ENCODE data around the gene QRICH2. TPM values are rescaled to one million over a fixed set of nuclear protein-coding genes. Genes with fewer than 3 reads are reported as not detected.
"Not testable (repeated sequence)": the region's sequence is repeated elsewhere in the genome, so short reads cannot be mapped to it uniquely, and the experiment has no call there.

QRICH2 gene
- total RNA-seq, 2 experiments from 2014 or later = 7.2 to 9.4 TPM

GRCh38 chr17:76225373-76226086 is 82.5 kb downstream of the QRICH2 start:
- H3K79me2 ChIP-seq (ENCODE audit: insufficient read depth, low read depth, low read length); intact Hi-C loops (cut with micrococcal nuclease; ENCODE audit: unreplicated experiment); H3K27ac ChIP-seq (ENCODE audit: low read depth, low read length, poor library complexity, severe bottlenecking); H3K4me2 ChIP-seq (ENCODE audit: low read length); H3K36me3 ChIP-seq (ENCODE audit: insufficient read depth, low read length); H3K9me3 ChIP-seq (ENCODE audit: low read length); H2AFZ ChIP-seq (ENCODE audit: low read length); CTCF ChIA-PET (ENCODE audit: unreplicated experiment); H3K4me1 ChIP-seq (ENCODE audit: insufficient read depth, low read length, poor library complexity, severe bottlenecking); H3K9me2 ChIP-seq (ENCODE audit: insufficient read depth, low read length); DNase-seq (ENCODE audit: low spot score); BruUV-seq (replicated peaks); H3K4me3 ChIP-seq (ENCODE audit: low read depth, low read length, poor library complexity, severe bottlenecking); H4K20me1 ChIP-seq (ENCODE audit: insufficient read depth, low read length): not testable (repeated sequence)
- POLR2A ChIA-PET = interaction anchor here (0.5 kb wide), 1 partner anchor 37 kb away, joined by 3 read pairs; no protein-coding TSS in a partner anchor

Small RNA genes lying within 50 kb of the gene (small RNA-seq; reads per million reads assigned to genes)
- gene RF00019 (not detected), gene RNU6-24P (not detected)

Other genes starting within 250 kb of the QRICH2 start
- 53.5 and 54.0 TPM in 2 replicates for gene SRP68, start 235.8 kb downstream of the QRICH2 start, total RNA-seq (2014; rRNA removed; shearing (Covaris generic))
- 199 and 200 TPM in 2 replicates for gene SRP68, start 235.8 kb downstream of the QRICH2 start, total RNA-seq (2022)
- gene GALR2, start 233.5 kb downstream of the QRICH2 start, total RNA-seq (2014; rRNA removed; shearing (Covaris generic)) = not detected in 2 replicates
- gene GALR2, start 233.5 kb downstream of the QRICH2 start, total RNA-seq (2022) = 0.63 TPM in 1 of 2 replicates, not detected in the other
- gene ZACN, start 229.1 kb downstream of the QRICH2 start, total RNA-seq (2014; rRNA removed; shearing (Covaris generic)) = 0.76 TPM in 1 of 2 replicates, not detected in the other
- 0.33 and 1.2 TPM in 2 replicates for gene ZACN, start 229.1 kb downstream of the QRICH2 start, total RNA-seq (2022)
- gene EXOC7, start 204.5 kb downstream of the QRICH2 start, total RNA-seq (2014; rRNA removed; shearing (Covaris generic)) = 118 and 122 TPM in 2 replicates
- gene EXOC7, start 204.5 kb downstream of the QRICH2 start, total RNA-seq (2022) = 173 and 175 TPM in 2 replicates
- gene FOXJ1, start 167.0 kb downstream of the QRICH2 start, total RNA-seq (2014; rRNA removed; shearing (Covaris generic)) = not detected in 2 replicates
- not detected in 2 replicates for gene FOXJ1, start 167.0 kb downstream of the QRICH2 start, total RNA-seq (2022)
- gene RNF157, start 67.8 kb downstream of the QRICH2 start, total RNA-seq (2014; rRNA removed; shearing (Covaris generic)) = 0.21 and 0.28 TPM in 2 replicates
- gene RNF157, start 67.8 kb downstream of the QRICH2 start, total RNA-seq (2022) = 0.70 and 1.3 TPM in 2 replicates
- 70.9 and 86.4 TPM in 2 replicates for gene UBALD2, start 42.9 kb downstream of the QRICH2 start, total RNA-seq (2014; rRNA removed; shearing (Covaris generic))
- 238 and 305 TPM in 2 replicates for gene UBALD2, start 42.9 kb downstream of the QRICH2 start, total RNA-seq (2022)
- gene PRPSAP1, start 45.6 kb upstream of the QRICH2 start, total RNA-seq (2014; rRNA removed; shearing (Covaris generic)) = 52.6 and 53.3 TPM in 2 replicates
- gene PRPSAP1, start 45.6 kb upstream of the QRICH2 start, total RNA-seq (2022) = 111 and 130 TPM in 2 replicates
- 0.28 and 0.36 TPM in 2 replicates for gene SPHK1, start 76.3 kb upstream of the QRICH2 start, total RNA-seq (2014; rRNA removed; shearing (Covaris generic))
- gene SPHK1, start 76.3 kb upstream of the QRICH2 start, total RNA-seq (2022) = 0.22 and 0.78 TPM in 2 replicates
- 43.4 and 55.1 TPM in 2 replicates for gene UBE2O, start 144.9 kb upstream of the QRICH2 start, total RNA-seq (2014; rRNA removed; shearing (Covaris generic))
- gene UBE2O, start 144.9 kb upstream of the QRICH2 start, total RNA-seq (2022) = 71.0 and 79.6 TPM in 2 replicates
- gene AANAT, start 159.3 kb upstream of the QRICH2 start, total RNA-seq (2014; rRNA removed; shearing (Covaris generic)) = not detected in 2 replicates
- gene AANAT, start 159.3 kb upstream of the QRICH2 start, total RNA-seq (2022) = not detected in 2 replicates
- gene RHBDF2, start 193.1 kb upstream of the QRICH2 start, total RNA-seq (2014; rRNA removed; shearing (Covaris generic)) = 122 and 144 TPM in 2 replicates
- gene RHBDF2, start 193.1 kb upstream of the QRICH2 start, total RNA-seq (2022) = 158 and 173 TPM in 2 replicates
- gene CYGB, start 229.4 kb upstream of the QRICH2 start, total RNA-seq (2014; rRNA removed; shearing (Covaris generic)) = 0.33 and 0.57 TPM in 2 replicates
- 0.22 and 0.44 TPM in 2 replicates for gene CYGB, start 229.4 kb upstream of the QRICH2 start, total RNA-seq (2022)
- gene PRCD, start 231.8 kb upstream of the QRICH2 start, total RNA-seq (2014; rRNA removed; shearing (Covaris generic)) = 5.7 and 6.3 TPM in 2 replicates
- 11.7 and 15.9 TPM in 2 replicates for gene PRCD, start 231.8 kb upstream of the QRICH2 start, total RNA-seq (2022)